Activated CD4-positive, alpha-beta T cell treated with anti-CD3 and anti-CD28 coated beads, Interleukin-2, Interleukin-6, amounts not matched to agents 100 ng/mL and 50 ng/mL, durations not matched to agents 16 hours and 8 hours (primary cell): ENCODE measurements around the gene PDGFC.

Experiments used
- DNase-seq: peaks from one replicate; pipeline ENCODE4 v3.0.0-alpha.2; 2020

PDGFC gene, protein sequence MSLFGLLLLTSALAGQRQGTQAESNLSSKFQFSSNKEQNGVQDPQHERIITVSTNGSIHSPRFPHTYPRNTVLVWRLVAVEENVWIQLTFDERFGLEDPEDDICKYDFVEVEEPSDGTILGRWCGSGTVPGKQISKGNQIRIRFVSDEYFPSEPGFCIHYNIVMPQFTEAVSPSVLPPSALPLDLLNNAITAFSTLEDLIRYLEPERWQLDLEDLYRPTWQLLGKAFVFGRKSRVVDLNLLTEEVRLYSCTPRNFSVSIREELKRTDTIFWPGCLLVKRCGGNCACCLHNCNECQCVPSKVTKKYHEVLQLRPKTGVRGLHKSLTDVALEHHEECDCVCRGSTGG

DNA sequence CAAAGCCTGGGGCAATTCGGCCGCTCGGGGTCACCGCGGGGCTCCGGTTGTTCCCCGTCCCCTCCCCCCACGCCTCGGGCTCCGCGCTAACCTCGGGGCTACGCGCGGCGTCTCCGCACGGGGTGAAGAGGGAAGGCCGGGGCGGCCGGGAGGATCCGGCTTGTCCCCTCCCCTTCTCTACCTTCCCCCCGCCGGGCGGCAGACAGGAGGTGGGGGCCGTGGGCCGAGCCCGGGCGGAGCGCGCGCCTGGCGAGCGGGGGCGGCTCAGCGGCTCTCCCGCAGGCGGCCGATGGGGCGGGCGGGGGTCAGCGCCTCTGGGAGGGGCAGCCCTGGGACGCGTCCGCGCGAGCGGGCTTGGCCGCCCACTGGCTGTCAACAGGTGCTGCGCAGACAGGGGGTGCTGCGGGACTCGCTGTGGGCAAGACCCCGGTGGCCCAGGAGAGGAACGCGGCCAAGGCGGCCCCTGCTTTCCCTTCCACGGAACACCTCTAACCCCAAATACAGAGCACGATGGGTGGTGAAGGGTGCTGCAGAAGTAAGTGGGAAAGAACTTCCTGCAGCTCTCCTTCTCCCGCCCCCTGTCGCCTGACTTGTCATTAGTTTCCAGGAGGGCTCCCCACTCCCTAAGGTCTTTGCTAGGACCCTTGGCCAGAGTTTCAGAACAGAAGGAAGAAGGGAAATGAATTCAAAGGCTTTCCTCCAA is at the start of gene PDGFC:
Gene PDGFC (minus strand): TSS at position 124 of the 703 bp plus-strand sequence. CDS start 896 bp downstream, outside the sequence.
- no peak for DNase-seq

DNA sequence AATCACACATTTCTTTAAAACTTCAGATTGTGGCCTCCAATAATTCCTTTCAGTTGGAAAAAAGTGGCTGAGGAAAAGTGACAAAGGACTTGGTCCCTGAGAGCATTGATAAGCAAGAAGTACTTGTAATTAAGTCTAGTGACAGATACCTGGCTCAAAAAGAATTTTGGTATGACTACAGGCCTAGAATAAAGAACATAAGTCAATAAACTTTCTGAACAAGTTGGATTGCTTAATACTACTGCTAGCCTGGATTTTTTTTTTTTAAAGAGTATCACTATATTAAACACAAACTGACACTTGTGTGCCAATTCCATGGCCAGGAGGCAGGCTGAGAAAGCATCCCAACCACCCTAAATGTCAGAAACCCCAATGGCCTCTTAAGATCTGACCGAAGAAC is 49.3 kb upstream of the PDGFC start:
- no peak for DNase-seq

DNA sequence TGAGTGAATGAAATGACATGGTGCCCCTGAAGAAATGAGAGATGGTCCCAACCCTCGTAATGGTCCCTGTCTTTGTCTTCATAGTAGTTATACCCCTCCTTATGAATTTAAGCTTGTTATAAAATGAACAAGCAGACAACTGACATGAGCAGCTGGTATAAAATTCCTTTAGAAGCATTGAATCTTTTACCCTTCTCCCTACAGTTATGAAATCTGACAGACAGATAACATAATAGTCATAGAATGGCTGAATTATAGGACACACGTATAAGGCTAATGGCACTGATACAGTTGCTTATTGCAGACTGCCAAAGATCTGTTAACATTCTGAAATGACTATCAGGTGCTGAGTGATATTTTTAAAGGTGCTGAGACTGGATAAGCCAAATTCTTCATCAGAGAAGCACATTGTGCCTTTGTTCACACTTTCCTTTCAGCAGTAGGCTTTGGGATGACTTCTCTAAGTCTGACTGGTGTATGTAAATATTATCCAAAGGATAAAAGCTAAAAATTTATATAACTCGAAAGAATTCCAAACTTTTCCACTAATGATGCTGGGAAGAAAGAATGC is 47.4 kb upstream of the PDGFC start:
- no peak for DNase-seq

DNA sequence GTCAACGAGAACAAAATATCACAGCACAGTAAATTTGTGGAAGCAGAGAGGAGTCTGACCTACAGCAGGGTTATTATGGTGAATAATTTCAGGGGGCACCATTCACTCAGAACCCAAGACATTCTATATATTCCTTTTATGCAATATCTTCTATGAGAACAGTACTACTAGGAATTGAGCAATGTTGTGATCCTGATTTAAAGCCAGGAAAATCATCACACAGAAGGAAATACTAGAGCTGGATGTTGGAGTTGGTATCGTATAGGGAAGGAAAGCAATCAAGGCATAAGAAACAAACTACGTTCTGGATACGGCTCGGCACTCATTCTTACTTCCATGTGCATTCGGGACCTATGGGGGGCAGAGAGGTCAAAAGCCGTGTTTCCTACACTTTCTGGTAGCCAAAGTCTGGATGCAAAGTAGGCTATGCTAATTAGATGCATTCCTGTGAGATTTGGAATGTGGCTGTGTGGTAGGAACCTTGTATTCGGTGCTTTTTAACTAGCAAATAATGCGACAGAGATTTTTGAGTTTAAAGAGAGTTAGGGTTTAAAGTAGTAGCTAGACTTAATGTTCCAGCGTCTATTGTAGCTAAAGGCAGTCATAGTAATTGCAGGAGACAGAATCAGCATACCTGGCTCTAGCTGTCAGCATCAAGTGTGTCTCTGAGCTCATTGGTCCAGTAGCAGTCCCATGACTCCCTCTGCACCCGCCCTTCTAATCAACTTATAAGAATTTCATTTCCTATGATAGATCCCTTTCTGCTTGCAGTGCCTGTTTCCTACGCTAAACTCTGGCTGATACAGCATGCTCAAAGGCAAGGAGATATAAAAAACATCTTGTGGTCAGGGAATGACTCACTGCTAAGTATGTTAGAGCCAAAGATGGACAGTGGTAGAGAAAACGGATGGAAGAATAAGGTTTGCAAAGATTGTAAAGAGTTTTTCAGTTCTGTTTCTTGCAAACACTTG is 43.3 kb upstream of the PDGFC start:
- no peak for DNase-seq

DNA sequence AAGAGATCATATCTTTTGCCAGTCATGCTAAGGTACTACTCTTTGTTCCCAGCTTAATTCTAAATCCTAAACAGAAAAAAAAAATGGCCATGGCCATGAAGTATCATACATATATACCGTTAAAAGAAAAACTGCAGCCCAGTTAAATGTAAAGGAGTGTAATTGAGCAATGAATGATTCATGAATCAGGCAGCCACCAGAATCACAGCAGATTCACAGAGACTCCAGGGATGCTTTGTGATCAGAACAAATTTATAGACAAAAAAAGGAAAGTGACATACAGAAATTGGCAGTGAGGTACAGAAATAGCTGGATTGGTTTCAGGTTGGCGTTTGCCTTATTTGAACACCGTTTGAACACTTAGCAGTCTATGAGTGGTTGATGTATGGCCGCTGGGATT is 42.1 kb upstream of the PDGFC start:
- no peak for DNase-seq

DNA sequence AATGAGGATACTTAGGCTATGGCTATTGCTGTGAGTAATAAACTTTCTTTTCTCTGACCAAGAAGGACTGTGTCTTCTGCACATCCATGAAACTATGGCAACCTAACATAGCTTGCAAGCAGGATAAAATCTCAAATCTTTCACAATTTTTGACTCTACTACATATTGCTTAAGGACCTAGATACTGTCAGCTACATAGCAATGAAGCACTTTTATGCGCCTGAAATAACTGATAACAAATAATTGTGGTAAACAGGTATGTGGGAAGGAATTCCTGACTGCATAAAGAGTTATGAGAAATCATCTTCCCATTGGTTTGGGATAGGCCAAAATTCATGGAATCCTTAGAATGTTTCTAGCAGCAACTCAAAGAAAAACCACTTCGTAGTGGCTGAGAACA is 41.2 kb upstream of the PDGFC start:
- no peak for DNase-seq

DNA sequence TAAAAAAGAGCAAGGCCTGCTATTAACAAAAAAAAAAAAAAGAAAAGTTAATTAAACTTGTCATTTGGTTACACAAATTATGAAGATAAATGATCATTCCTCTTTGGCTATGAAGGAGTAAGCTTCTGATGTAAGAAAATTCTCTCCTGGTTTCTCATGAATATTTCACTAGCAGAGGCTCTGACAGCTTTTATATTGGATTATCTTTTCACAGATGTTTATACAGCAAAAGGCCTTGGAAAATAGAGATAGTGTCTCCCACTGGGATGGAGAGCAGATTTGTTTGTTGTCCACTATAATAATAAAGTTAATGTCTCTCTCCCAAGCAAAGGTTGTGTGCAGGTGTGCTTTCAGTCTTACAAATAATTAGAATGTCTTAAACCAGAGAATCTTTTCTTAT is 40.7 kb upstream of the PDGFC start:
- DNase-seq: no peak

DNA sequence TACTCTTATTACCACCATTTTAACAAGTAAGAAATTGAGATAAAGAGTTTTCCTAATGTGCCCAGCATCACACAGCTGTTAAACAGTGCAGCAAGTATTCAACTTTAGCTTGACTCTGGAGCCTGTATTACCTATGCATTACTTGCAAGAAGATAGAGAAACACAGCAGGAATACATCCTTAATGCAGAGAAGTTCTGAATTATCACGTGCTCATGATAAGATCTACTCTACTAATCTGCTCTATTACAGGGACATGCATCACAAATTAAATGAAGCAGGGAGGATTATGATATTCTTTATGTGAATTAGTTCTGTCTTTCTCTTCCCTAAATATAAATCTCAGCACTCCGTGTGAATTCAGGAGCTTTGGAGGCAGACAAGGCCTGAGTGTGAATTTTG is 39.0 kb upstream of the PDGFC start:
- no peak for DNase-seq

DNA sequence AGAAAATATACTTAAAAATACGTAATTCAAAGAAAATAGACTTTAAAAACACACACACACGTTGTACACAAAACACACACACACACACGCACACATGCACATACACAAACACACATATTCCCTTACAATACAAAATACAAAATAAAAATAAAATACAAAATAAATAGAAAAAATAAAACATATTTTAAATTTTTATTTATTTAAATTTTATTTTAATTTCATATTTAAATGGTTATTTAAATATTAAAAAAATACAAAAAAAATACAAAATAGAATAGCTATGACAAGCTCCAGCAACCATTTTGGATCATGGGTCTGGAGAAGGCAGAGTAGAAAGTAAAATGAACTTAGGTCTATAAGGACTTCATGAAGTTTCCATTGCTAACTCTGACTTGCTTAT is 34.2 kb upstream of the PDGFC start:
- DNase-seq: no peak

DNA sequence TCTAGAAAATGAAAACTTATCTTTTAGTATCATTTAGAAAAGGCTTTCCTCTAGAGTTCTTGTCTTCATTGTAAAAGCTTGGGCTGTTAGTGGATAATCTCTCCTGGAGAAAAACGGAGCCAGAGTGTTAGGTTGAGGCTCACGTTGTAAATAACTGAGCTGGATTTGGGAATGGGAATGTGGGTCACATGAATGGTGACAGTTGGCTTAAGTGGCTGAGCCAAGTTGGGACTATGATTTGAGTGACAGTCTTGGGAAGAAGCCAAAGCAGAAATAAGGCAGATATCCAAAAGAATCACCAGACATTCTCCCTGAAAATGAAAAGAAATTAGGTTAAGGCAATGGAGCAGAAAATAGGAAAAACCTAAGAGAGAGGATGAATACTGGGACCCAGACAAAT is 33.6 kb upstream of the PDGFC start:
- no peak for DNase-seq

DNA sequence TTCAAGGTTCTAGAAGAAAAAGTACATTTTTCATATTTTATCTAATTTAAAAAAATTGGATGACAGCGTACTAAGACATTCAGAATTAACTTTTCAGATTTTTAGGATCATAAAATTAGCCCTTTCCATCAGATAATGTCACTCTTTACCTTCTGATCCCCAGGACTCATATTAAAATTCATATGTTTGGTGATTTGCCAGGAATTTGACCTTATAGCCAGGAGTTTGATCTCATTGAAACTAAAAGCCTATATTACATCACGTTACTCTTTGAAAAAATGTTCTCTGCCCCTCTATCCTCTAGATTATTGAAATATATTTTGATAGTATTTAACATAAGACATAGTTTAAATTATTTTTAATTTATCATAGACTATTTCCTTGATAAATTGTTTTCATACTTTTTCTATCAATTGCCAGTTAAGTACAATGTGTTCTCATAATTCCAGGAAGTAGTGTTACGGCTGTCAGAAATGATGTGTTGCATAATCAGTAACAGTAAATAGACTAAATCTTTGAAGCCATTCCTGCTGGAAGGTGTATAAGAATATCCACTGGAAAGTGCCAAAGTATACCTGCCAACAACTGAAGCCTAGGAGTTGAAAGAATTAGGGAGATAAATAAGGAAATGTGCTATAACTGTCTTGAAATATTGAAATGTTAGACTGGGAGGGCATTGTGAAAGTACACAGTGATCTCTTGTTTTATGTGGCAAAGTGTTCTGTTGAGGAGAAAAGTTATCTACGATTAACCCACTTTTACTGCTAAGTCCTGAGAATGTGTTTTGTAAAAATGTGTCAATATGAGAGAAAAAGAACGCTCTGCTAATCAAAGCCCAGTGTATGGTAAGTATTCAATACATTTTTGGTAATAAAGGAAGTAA is 32.9 kb upstream of the PDGFC start:
- DNase-seq: no peak

DNA sequence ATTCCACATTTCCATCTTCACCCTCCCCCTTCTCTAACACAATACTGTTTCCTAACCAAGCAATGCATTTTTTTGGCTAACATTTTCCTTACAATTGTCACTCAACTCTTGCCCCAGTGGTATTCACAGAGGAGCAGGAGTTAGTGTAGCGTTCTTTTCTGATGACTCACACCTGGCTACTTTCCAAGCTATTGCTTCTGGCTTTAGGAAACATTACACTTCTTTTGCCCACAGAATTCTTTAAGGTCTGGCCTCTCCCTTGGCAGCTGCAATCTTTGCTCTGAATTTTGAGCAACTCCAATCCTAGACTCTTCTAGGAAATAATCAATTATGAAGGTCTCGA is 27.5 kb upstream of the PDGFC start:
- no peak for DNase-seq

DNA sequence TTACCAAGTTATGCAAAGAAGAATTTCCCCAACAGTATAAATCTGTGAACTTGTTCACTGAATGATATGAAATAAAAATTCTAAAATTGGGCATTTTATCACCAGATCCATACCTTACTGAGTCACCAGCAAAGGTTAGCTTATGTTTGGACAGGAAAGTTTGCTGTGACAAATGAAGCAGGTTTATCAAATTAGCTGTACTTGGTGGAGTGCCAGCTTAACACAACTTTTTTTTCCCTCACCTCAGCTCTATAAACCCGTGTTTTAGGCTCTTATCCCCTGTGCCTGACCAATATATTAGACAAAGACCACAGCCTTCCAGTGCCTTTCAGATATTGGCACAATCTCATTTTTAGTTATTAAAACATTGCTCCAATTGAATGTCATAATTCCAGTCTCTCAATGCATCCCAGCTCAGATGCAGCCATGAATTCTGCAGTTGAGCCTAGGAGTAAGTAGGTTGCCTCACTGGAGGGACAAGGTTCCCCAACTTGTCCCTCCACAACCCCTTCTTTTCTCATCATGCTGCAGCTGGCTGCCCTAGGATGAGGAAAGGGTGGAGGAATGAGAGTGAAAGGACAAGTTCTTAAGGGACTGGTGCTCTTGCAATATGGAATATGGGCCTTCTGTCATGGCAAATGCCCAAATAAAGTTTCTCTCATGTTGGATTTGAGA is 27.0 kb upstream of the PDGFC start:
- no peak for DNase-seq

DNA sequence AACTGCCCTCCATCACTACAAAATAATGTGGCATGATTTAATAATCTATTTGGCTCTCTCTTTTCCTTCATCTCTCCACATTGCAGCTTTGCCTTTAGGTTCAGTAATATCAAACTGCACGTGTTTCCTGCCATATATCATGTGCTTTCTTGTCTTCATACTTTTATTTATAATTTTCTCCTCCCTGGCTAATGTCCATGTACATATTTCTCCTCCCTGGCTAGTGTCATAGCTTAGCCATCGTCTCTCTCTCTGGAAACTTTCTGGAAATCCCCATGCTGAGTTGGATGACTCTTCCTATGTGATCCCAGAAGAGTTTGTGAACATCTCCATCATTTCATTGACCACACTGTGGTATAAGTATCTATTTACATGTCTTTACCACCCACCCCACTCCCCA is 21.3 kb upstream of the PDGFC start:
- DNase-seq: no peak

DNA sequence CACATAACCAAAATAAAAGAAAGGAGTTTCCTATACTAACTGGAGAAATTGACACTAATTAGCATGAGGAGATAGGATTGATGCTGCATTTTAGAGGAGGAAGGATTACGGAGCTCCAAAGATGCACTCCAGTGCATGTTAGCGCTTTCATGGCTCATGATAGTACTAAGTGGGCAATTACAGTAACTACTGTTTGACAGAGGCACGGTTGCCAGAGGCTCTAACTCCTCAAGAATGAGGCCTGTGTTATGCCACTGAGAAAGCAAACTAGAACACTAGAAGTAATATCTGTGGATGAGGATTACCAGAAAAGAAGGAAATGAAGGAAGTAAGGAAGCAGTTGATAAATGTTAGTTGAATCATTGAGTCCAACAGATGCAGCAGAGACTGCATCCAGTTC is 19.6 kb upstream of the PDGFC start:
- no peak for DNase-seq

DNA sequence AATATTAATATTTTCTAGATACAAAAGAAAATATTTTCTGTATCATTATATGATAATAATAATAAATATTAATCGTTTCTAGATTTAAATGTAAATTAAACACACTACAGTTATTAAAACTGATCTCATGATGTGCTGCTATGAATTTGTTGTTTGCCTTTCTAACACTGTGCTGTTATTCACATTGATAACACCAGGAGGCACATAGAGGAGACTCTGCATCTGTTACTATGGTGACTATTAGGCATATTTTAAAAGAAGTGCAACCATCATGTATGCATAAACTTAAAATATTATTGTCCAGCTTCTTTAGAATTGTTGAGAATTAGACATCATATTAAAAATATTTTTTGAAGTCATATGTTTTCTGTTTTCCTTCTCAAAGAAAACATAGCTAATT is 11.8 kb upstream of the PDGFC start:
- DNase-seq: no peak

DNA sequence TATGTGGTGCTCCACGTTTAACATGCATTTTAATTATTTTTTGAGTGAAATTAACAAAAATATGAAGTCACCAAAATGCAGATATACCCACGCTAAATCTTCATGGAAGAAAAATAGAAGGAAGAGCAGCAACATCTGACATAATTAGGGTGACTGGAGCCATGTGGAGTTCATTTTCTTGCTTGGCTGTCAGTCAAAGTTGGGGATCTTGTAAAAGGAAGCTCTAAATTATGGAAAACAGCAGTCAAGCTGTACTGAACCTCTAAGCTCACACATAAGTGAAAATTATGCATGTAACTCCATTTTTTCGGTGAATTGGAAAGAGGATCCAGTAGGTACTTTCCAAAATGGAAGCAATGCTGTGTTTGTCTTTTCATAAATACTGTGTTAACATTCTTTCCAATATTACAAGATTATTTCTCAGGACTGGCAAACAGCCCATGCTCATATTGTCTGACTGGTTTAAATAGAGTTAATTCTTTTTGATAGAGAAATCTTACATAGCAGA is 9.7 kb upstream of the PDGFC start:
- DNase-seq: no peak

DNA sequence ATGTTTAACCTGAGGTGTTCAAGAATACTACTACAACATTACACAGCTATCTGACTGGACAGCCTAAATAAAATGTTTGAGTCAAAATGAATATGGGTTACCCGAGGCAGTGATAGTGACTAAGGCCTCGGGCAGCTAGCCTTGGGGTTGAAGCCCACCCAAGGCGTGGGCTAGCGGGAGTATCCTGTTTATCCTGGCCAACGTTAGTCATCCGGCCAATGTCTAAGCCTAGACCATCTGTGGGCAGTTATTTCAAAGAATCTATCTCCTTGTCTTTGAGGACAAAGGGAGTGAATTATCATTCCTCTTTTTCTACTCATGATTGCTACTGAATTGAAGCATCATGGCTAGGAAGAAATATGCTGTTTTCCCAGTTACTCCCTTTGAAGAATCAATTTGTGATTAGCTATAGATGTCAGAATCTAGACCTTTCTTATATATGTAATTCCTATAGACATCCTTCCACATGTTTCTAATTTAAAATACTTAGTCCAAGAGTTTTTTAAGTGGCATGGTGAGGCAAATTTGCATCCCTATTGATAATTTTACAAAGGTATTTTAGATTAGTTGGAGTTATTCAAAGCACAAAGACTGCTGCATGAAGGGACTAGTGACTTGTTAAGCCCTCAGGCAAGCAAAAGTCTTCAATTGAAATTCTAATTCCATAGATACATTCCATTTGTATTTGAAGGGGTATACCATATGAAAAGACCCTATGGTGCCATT is 6.0 kb upstream of the PDGFC start:
- no peak for DNase-seq

DNA sequence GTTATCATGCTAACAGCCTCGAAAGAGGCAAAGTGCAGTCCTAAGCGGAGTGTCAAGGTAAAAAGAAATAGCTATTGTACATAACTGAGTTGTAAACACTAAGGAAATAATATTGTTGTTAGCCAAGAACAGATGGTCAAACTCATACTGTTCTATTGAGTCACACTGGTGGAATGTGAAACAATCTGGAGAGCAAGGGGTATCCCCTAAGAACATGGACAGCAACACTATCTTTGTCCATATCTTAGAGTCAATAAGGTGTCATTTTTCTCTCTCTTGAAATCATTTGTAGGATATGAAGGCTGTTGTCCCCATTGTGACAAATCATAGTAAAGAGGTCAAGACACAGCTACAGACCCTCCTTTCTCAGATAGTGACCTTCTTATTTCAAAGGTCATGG is 4.5 kb upstream of the PDGFC start:
- no peak for DNase-seq

DNA sequence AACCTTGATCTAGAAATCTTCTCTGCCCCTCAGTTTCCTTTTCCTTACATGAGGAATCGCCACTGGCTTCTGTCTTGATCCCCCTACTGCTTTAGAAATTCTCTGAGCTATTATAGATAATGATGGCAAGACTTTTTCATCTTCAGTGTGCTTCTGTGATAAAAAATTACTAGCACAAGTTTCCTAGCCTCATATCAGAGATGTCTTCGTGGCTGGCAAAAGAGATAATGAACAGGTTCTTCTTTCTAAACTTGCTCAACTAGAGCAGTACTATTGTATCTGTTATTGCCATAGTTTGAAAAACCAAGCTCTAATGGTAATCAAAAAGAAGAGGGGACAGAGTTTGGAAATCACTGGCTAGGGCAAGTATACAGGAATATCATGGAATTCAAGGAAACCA is 4.1 kb upstream of the PDGFC start:
- no peak for DNase-seq

DNA sequence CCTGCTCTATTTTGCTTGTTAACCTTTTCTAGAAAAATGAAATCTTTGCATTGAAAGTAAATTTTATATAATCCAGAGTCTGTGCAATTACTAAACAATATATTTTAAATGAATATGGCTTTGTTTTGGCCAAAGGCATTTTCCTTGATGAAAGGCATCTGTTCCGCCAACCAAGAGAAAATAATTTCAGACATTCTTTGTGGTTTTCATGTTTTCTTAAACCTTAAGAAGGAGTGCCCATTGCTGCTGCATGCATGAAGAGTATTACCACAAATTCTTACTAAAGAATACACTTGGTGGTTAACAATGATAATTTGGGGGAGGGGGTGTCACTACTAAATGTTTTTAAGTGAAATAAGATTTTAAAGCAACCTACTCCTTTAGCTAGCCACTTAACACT is 2.7 kb upstream of the PDGFC start:
- DNase-seq: no peak
